ENCODE results near the gene FRZB.
"Not testable (repeated sequence)": the region's sequence is repeated elsewhere in the genome, so short reads cannot be mapped to it uniquely, and the experiment has no call there.

FRZB gene

GRCh38 chr2:182890305-182890704 lies 23.9 kb upstream of the FRZB start:
- no peak for DNase-seq (ENCODE audit: low spot score)

GRCh38 chr2:182887753-182888415 lies 21.4 kb upstream of the FRZB start:
- no peak for DNase-seq (ENCODE audit: low spot score)

GRCh38 chr2:182887093-182887492 lies 20.7 kb upstream of the FRZB start:
- DNase-seq (ENCODE audit: low spot score), result no peak

GRCh38 chr2:182885771-182886170 lies 19.3 kb upstream of the FRZB start:
- DNase-seq (ENCODE audit: low spot score), result no peak

GRCh38 chr2:182883451-182883850 lies 17.0 kb upstream of the FRZB start:
- no peak for DNase-seq (ENCODE audit: low spot score)

- DNase-seq (ENCODE audit: low spot score), result not testable (repeated sequence)
Measured at GRCh38 chr2:182880100-182880499, 13.7 kb upstream of the FRZB start.

GRCh38 chr2:182876653-182877052 lies 10.2 kb upstream of the FRZB start:
- not testable (repeated sequence) for DNase-seq (ENCODE audit: low spot score)

DNA sequence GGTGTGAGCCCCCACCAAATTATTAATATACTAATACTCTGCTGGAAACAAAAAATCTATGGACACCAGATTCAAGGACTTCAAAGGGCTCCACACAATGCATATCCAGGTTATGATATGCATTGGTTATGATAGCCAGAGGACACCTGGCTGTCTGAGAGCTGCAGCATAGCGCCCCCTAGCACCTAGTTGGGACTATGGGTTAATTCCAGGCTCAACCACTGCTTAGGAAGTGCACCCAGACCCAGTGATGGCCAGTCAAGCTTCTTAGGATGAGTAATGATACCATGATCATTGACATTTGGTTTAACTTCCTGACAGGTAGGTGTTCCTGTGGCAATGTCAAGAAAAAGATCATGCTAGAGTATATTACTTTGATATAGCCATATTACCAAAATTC lies 3.8 kb upstream of the FRZB start:
- peak; percentile 69 for DNase-seq (ENCODE audit: low spot score)

- DNase-seq (ENCODE audit: low spot score), result peak; percentile 24
Measured at GRCh38 chr2:182868054-182868796, 1.8 kb upstream of the FRZB start.

- peak; percentile 18 for DNase-seq (ENCODE audit: low spot score)
Measured at GRCh38 chr2:182867426-182868053, 1.1 kb upstream of the FRZB start.

DNA sequence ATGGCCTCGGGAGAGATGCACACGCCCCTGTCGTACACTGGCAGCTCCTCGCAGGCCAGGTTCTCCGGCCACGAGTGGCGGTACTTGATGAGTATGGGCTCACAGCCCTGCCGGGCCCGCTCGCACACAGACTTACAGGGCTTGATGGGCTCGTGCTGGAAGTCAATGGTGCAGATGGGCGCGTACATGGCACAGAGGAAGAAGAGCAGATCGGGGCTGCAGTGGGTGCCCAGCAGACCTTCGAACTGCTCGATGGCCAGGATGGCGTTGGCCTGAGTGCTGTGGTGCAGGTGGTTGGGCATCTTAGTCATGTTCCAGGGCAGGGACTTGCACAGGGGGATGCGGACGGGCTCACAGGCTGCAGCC lies 359 bp downstream of the FRZB start:
- no peak for DNase-seq (ENCODE audit: low spot score)

DNA sequence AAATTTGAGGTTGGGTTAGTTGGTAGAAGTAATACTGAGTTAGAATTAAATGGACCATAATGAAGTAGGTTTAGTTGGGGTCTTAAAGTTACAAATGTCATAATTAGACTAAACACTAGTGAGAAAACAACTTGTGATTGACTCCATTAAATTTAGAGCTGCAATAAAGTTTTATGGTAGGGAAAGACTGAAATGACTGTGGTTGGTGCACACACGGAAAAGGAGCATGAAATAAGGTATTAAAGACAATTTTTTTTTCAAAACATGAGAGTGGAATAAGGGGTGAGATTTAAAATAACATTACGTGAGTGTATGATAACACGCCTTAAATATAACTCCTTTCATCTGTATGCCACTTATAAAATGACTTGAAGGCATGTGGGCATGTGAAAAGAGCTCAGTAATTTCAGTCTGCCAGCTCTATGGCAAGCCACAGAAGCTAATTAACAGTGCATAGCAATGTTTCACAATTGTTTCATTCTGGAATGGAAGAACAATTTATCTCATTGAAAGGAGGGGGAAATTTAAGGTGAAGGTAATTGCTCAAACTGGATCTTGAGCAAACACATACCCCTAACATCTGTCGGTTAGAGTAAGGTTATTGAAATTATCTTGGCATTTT lies 1.4 kb downstream of the FRZB start:
- no peak for DNase-seq (ENCODE audit: low spot score)

DNA sequence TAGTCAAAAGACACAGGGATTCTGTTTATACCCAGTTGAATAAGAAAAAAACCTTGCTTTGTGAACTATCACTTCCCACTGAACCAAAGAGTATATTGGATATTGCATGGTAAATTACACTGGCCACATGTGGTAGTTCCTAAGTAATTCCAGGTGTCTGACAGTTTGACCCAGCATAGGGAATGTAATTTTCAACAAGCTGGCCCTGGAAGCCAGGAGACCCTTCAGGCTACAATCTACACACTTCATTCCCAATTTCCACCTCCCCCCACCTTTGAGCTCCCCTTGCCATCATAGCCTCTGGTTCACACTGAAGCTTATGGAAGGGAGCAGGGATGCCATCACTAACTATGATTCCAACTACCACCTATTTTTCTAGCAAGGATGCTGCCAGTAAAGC lies 2.8 kb downstream of the FRZB start:
- no peak for DNase-seq (ENCODE audit: low spot score)

DNA sequence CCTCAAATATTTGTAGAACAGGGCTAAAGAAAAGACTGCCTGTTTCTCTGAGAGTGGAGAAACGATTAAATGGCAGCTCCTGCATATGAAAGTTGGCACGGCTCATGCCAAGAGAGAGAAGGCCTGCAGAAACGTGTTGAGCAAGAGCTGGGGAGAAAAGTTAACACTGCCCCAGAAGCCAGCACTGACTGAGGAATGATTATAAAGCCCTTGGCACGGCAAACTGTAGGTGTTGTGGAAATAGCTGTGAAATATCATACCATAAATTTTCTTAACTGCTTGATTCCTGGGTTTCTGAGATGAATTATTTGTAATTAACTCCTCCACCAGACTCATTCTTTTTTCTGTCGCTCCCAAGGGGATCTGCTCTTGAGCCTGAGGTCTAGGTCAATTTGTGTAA lies 4.3 kb downstream of the FRZB start:
- DNase-seq (ENCODE audit: low spot score), result no peak

GRCh38 chr2:182860858-182861257 lies 5.6 kb downstream of the FRZB start:
- no peak for DNase-seq (ENCODE audit: low spot score)

DNA sequence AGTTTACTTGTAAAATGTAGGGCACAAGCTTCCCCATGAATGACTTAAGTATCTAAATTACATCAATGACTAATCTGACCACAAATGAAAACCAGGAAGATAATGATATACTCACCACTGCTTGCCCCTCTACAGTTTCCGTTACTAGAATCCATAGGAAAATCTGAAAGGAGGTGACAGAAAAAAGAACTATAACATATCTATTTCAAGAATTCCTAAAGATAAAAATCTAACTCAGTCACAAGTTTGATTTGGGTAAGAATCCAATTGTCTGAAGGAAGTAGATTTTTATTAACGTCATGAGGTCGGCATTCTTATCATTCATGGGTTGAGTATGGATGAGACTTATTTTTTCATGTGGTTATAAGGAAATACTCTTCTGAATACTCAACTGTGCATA lies 7.8 kb downstream of the FRZB start:
- DNase-seq (ENCODE audit: low spot score), result no peak

DNA sequence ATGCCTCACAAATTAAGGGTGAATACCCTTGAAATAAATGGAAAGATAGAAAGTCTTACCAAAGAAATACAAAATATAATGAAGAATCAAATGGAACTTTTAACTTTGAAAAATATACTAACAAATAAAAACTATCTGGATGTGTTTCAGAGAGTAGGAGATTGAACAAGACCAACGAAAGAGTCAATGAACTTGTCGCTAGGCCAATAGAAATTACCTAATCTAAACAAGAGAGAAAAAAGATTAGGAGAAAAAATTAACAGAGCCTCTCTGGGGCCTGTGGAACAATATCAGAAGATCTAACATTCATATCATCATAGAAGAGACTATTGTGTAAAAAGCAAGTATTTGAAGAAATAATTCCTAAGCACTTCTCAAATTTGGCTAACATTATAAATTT lies 11.1 kb downstream of the FRZB start:
- DNase-seq (ENCODE audit: low spot score), result no peak

GRCh38 chr2:182854375-182855105 lies 11.9 kb downstream of the FRZB start:
- no peak for DNase-seq (ENCODE audit: low spot score)

DNA sequence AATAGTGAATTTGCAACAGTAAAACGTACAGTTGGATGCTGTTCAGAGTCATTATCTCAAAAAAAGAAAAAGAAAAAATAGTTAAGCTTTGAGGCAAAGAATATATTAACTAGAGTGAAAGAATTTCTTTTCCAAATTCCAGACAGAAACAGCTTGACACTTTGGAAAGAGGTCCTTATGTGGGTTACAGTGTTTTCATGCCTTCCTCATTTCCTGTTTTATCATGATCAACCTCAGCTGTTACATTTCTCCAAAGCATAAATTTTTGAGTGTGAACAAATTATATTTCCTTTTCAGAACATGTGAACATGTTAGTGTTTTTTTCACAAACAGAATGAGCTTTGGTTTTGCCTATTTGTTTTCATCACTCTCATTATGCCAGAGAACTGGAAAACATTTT lies 13.6 kb downstream of the FRZB start:
- DNase-seq (ENCODE audit: low spot score), result no peak

- peak; percentile 44 for DNase-seq (ENCODE audit: low spot score)
Measured at GRCh38 chr2:182852090-182852489, 14.3 kb downstream of the FRZB start.

DNA sequence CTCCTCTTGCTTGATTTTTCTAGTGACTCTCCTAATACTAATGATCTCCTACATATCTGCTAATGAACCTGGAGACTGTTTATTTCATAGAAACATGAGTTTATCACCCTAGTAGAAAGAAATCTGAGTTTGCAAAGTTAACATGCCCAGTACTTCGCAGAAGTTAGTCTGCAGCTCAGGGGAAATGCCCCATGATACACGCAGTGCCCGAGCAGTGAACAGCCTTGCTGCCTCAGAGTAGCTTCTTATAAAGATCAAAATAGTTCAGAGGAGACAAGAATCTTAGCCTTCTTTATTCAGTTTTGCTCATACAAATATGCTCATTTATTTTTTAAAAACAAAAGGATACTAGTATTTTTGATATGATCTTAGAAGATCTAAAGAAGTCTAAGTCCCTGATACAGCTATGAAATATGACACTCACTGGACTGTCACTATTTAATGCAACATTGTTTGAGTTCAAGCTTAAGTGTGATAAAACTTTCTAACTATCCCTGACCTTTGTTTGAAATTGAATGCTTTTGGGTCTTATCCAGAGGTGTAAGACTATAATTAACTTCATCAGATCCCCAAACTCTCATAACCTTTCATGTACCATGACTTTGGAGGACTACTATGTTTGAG lies 20.5 kb downstream of the FRZB start:
- no peak for DNase-seq (ENCODE audit: low spot score)

DNA sequence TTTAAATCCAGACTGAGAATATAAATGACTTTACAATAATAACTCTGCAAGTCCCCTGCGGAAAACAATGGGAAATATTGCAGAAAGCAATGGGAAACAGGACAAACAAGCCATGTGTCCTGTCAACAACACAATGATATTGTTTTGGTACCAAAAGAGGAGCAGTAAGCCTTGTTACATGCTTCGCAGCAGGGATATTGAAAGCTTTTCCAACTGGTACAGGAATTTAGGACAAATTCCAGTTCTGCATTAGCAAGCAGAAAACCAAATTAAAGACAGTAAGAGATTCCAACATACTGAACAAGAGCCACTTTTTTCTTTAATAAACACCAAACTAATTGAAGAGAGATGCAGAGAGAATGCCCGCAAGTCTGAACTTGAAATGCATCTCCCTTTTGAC lies 30.0 kb downstream of the FRZB start:
- no peak for DNase-seq (ENCODE audit: low spot score)
